HG03558 (cell line): Measurements from ENCODE around the gene SMIM36.
"Not testable (repeated sequence)": the region's sequence is repeated elsewhere in the genome, so short reads cannot be mapped to it uniquely, and the experiment has no call there.

Experiments used
- ATAC-seq: cut with Tn5 transposase; IDR thresholded peaks from one replicate; pipeline ENCODE4 v1.9.1; 2021; ENCODE audit warnings: moderate number of reproducible peaks; ENCODE audit not compliant: unreplicated experiment; ENCODE audit errors: extremely low read depth

Gene SMIM36

GRCh38 chr17:55458287-55458900, 52.9 kb downstream of the SMIM36 start:
- ATAC-seq, result no peak

GRCh38 chr17:55456307-55457240, 54.7 kb downstream of the SMIM36 start:
- no peak for ATAC-seq

- no peak for ATAC-seq
Observed at GRCh38 chr17:55454906-55455474, 56.3 kb downstream of the SMIM36 start.

GRCh38 chr17:55453839-55454557, 57.3 kb downstream of the SMIM36 start:
- no peak for ATAC-seq

- no peak for ATAC-seq
Observed at GRCh38 chr17:55452139-55452790, 59.0 kb downstream of the SMIM36 start.

- no peak for ATAC-seq
Observed at GRCh38 chr17:55451758-55452138, 59.5 kb downstream of the SMIM36 start.

GRCh38 chr17:55451203-55451641, 60.0 kb downstream of the SMIM36 start:
- ATAC-seq, result no peak

- no peak for ATAC-seq
Observed at GRCh38 chr17:55450232-55450825, 60.9 kb downstream of the SMIM36 start.

- no peak for ATAC-seq
Observed at GRCh38 chr17:55448681-55449080, 62.6 kb downstream of the SMIM36 start.

GRCh38 chr17:55446581-55447205, 64.6 kb downstream of the SMIM36 start:
- ATAC-seq, result no peak

- ATAC-seq, result not testable (repeated sequence)
Observed at GRCh38 chr17:55446004-55446403, 65.2 kb downstream of the SMIM36 start.

- ATAC-seq, result peak; percentile 61
Observed at GRCh38 chr17:55444471-55445441, 66.5 kb downstream of the SMIM36 start.

GRCh38 chr17:55443904-55444303, 67.3 kb downstream of the SMIM36 start:
- no peak for ATAC-seq

- no peak for ATAC-seq
Observed at GRCh38 chr17:55442953-55443683, 68.1 kb downstream of the SMIM36 start.

- ATAC-seq, result no peak
Observed at GRCh38 chr17:55442462-55442861, 68.8 kb downstream of the SMIM36 start.

GRCh38 chr17:55441544-55441943, 69.7 kb downstream of the SMIM36 start:
- no peak for ATAC-seq

GRCh38 chr17:55440391-55440790, 70.9 kb downstream of the SMIM36 start:
- ATAC-seq, result no peak
